ENCODE results near the gene B9D2.
"Not testable (repeated sequence)": the region's sequence is repeated elsewhere in the genome, so short reads cannot be mapped to it uniquely, and the experiment has no call there.

B9D2 gene

GRCh38 chr19:41355035-41355434 is 8.9 kb downstream of the B9D2 start:
- DNase-seq (ENCODE audit: low read depth in 2 of 2), result no peak

DNA sequence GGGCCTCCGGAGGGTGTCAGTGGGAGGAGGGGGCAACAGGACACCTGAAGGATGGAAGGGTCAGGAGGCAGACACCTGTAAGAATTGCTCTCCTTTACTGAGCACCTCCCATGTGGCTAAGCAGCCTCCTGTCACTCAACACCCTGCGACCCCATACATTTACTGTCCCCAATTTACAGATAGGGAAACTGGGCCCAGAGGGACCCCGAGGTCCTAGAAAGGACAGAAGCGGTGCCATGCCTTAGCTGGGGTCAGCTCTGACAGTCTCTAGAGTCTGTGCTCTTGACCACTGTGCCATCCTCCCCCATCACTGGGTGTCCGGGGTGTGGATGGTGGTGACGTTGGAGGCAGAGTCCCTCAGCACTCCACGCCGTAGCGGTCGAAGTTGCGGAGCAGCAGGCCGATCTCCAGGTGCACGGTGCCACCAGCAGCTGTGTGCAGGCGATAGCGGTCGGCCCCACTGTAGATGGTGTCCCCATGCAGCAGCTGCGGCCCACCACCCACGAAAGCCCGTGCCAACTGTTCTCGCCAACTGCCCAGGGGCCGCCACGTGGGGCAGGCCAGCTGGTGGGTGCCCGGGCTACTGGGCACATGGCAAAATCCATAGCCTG is 9.5 kb downstream of the B9D2 start:
- no peak for DNase-seq (ENCODE audit: low read depth in 2 of 2)

DNA sequence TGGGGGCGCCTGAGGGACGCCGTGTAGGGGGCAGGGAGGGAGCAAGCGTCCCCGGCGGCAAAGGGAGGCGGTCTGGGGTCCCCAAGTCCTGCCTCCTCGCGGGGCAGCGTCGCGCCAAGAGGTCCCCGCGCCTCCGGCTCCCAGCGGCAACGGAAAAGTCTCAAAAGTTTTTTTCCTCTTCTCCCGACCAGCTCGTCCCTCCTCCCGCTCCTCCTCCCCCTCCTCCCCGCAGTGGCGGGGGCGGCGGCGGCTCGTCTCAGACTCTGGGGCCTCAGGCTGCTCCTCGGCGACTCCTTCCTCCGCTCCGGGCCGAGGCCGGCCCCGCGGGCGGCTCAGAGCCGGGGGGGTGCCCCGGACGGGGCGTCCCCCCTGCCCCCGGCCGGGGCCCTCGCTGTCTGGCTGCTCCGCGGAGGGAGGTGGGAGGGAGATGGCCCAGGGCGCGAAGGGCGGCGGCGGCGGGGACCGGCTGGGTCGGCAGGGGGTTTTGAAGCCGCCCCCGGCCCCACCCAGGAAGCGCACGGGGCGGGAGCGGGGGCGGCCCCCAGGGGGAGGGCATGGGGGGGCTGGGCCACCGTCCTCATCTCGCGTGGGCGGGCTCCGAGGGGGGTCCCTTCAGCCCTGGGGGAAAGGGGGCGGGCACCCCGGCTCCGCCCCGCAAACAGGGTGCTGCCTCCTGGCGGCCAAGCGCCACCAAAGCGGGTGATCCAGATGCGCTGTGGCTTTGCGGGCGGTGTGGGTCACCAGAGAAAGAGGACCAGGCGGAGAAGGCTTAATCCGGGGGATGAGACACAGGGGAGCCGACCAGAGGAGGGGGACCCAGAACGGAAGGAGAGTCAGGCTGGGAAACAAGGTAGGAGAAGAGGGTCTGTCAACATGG is 10.2 kb downstream of the B9D2 start, which contains the start of gene TGFB1:
Gene TGFB1 (minus strand): TSS at position 457 of the 877 bp plus-strand sequence. CDS start 878 bp downstream, outside the sequence.
- peak; percentile 90 to 97 for DNase-seq (ENCODE audit: low read depth in 2 of 2)

DNA sequence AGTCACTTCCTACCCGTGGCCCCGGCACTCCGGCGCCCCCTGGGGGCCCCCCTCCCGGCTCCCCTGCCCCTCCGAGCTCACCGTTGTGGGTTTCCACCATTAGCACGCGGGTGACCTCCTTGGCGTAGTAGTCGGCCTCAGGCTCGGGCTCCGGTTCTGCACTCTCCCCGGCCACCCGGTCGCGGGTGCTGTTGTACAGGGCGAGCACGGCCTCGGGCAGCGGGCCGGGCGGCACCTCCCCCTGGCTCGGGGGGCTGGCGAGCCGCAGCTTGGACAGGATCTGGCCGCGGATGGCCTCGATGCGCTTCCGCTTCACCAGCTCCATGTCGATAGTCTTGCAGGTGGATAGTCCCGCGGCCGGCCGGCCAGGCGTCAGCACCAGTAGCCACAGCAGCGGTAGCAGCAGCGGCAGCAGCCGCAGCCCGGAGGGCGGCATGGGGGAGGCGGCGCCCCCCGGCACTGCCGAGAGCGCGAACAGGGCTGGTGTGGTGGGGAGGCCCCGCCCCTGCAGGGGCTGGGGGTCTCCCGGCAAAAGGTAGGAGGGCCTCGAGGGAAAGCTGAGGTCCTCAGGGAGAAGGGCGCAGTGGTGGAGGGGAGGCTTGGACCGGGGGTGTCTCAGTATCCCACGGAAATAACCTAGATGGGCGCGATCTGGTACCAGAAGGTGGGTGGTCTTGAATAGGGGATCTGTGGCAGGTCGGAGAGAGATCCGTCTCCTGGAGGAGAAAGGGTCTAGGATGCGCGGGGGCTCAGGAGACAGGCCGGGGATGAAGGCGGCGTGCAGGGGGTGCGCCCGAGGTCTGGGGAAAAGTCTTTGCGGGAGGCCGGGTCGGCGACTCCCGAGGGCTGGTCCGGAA is 11.1 kb downstream of the B9D2 start:
- peak; percentile 58 to 76 for DNase-seq (ENCODE audit: low read depth in 2 of 2)

GRCh38 chr19:41352279-41352608 is 11.7 kb downstream of the B9D2 start:
- DNase-seq (ENCODE audit: low read depth in 2 of 2), result no peak

GRCh38 chr19:41351339-41352245 is 12.4 kb downstream of the B9D2 start:
- DNase-seq (ENCODE audit: low read depth in 2 of 2), result peak; percentile 82 to 90

DNA sequence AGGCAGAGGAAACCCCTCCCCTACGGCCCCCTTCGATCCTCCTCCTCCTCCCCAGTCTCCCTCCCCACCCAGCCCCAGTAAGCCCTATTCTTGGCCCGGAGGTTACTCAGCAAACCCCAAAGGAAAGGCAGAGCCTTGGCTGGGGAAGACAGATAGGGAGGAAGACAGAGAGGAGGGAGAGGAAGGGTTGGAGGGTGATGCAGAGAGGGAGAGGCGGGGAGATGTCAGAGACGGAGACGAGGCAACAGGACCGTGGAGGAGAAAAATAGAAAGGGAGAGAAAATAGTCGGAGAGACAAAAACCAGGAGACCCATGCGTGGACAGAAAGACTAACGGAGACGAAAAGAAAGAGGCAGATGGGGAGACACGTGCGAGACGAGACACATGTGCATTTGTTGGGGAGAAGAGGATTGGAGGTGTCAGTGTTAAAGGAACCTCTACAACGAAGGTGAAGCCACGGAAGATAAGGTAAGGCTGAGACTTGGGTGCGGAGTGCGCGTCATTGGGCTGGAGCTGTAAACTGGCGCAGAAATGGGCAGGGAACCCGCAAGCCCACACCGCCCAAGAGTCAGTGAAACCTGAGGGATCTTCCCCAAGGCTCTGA is 13.1 kb downstream of the B9D2 start:
- no peak for DNase-seq (ENCODE audit: low read depth in 2 of 2)

- DNase-seq (ENCODE audit: low read depth in 2 of 2), result not testable (repeated sequence)
Measured at GRCh38 chr19:41346916-41347315, 17.0 kb downstream of the B9D2 start.

DNA sequence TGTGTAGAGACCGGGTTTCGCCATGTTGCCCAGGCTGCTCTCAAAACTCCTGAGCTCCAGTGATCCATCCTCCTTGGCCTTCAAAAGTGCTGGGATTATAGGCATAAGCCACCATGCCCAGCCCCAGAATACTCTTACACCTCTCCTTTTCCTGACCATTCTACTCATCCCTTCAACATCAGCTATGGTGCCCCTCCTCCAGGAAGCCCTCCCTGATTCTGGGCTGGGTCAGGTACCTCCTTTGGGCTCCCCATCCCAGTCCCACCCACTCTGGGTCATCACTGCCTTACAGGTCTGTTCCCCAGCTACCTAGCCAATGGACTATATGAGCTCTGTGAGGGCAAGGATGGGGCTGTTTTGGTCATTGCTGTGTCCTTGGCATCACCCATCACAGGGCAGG is 19.8 kb downstream of the B9D2 start:
- no peak for DNase-seq (ENCODE audit: low read depth in 2 of 2)

DNA sequence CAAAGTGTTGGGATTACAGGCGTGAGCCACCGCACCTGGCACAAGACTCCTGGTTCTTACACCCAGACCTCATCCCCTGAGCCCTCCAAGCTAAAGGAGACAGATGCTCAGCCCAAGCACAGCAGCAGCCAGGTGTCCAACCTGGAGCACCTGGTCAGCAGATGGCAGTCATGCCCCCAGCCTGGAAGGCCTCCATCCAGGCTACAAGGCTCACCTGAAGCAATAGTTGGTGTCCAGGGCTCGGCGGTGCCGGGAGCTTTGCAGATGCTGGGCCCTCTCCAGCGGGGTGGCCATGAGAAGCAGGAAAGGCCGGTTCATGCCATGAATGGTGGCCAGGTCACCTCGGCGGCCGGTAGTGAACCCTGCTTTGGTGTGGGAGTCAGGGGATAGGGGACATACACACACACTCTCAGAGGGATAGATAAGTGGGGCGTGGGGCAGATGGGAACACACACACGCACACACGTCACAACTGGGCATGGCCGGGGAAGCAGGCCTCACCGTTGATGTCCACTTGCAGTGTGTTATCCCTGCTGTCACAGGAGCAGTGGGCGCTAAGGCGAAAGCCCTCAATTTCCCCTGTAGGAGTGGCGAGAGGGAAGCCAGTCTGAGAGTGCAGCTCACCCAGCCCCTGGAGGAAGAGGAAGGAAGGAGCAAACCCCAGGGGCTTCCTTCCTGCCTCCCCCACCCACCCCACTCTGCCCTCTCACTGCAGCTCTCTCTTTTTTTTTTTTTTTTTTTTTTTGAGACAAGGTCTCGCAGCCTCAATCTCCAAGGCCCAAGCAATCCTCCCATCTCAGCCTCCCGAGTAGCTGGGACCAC is 22.1 kb downstream of the B9D2 start:
- DNase-seq (ENCODE audit: low read depth in 2 of 2), result no peak

DNA sequence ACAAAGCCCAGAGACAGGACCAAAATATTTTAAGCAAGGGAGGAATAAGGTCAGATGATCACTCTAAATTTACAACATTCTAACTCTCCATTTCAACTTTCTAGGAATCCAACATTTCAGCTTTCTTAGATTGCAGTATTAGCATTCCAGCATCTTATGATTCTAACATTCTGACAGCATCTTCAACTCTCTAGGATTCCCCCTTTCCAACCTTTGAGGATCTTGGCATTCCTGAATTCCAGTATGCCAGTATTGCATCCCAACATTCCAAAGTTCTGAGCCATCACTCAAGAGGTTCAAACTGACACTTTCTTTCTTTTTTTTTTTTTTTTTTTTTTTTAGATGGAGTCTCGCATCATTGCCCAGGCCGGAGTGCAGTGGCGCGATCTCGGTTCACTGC is 24.0 kb downstream of the B9D2 start:
- no peak for DNase-seq (ENCODE audit: low read depth in 2 of 2)

- DNase-seq (ENCODE audit: low read depth in 2 of 2), result no peak
Measured at GRCh38 chr19:41335467-41335866, 28.5 kb downstream of the B9D2 start.

GRCh38 chr19:41334793-41335192 is 29.2 kb downstream of the B9D2 start:
- DNase-seq (ENCODE audit: low read depth in 2 of 2), result no peak

DNA sequence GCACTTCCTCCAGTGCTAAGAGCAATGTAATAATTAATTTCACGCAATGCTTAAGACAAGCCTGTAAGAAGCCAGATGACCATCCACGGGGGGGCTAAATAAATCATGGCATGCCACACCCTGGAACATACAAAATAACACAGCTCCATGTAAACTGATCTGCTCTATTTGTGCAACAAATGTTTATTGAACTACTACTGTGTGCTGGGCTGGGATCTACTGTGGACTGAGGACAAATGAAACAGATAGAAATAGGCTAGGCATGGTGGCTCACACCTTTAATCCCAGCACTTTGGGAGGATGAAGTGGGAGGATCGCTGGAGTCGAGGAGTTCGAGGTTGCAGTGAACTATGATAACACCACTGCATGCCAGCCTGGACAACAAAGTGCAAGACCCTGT is 31.5 kb downstream of the B9D2 start:
- no peak for DNase-seq (ENCODE audit: low read depth in 2 of 2)

DNA sequence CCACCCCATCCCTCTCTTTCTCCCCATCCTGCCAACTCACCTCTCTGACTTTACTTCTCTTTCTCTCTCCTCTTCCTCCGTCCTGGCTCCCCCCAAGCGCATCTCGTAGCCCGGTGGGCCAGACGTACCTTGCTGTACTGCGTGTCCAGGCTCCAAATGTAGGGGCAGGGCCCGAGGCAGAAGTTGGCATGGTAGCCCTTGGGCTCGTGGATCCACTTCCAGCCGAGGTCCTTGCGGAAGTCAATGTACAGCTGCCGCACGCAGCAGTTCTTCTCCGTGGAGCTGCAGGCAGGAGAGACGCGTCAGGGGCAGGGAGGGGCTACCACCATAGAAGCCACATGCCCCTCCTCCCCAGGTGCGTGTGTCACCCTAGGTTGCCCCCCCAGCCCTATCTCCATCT is 31.9 kb downstream of the B9D2 start:
- DNase-seq (ENCODE audit: low read depth in 2 of 2), result no peak

GRCh38 chr19:41330946-41331678 is 32.8 kb downstream of the B9D2 start:
- DNase-seq (ENCODE audit: low read depth in 2 of 2), result no peak

- no peak for DNase-seq (ENCODE audit: low read depth in 2 of 2)
Measured at GRCh38 chr19:41330481-41330880, 33.5 kb downstream of the B9D2 start.

DNA sequence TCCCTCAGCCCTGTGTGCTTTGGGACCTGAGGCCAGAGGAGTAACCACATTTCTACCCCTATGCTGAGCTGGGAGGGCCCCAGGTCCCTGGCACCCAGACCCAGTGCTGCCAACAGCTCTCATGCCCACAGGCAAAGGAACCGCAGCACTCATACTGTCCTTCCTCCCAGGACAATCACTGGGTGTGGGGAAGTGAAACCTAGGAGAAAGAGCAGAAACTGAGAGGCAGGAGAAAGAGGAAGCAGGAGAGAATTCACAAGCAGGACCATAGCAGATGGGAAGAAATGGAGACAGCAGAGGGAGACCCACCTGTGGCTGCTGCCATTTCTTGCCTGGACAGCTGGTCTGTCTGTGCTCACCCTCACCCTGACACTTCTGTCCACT is 35.1 kb downstream of the B9D2 start:
- no peak for DNase-seq (ENCODE audit: low read depth in 2 of 2)

DNA sequence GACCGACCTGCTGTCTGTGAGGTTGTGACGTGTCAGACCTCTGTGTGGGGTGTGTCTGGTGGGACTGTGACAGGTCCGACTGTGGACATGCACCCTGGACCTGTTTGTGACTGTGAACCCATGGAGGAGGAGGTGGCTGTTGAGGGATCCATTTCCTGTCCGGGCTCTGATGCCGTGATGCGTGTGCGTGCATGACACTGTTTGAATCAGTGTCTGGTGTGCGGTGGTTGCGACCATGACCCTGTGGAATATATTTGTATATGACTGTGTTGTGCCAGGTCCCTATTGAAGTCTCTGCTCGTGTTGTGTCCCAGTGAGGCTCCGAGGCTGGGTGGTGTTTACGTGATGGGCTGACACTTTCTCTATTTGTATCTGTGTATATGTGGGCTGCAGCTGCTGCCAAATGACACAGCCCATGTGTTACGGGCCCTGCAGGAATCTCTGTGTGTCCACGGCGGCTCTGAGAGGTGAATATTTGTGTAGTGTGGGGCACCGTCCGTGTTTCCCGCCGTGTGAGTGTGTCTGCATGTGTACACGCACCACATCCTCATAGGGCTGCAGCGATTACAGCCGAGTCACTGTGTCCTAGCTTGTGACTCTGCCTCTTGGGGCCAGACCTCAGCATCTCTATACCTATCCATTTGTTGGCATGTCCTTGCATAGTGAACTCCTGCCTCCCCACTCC is 35.6 kb downstream of the B9D2 start:
- peak in 1 of 2 donors; percentile 50 for DNase-seq (ENCODE audit: low read depth in 2 of 2)

Data from stimulated activated CD8-positive, alpha-beta memory T cell treated with anti-CD3 and anti-CD28 coated beads, Interleukin-7, amount 100 ng/mL, for 4 hours (primary cell).